Measurements from ENCODE around the gene ZNF280A.

DNA sequence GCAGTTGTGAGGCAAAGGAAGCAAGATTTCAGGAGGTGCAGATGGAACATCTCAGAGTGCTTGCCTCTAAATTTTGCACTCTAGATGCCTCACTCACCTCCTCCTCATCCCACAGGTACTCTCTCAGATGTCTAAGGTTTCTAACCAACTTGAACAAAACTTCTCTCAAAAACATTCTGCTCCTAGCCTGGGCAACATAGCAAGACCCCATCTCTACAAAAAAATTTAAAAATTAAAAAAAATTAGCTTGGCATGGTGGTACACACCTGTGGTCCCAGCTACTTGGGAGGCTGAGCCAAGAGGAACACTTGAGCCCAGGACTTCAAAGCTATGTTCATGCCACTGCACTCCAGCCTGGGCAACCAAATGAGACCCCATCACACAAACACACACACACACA is 4.2 kb downstream of the ZNF280A start:
- no peak for TF ChIP-seq JUND (IDR thresholded peaks at IDR 0.05; ENCODE audit: low read length)
- TF ChIP-seq POLR2AphosphoS5 (IDR thresholded peaks at IDR 0.05; ENCODE audit: low read depth, low read length), result no peak
- TF ChIP-seq CEBPB (IDR thresholded peaks at IDR 0.05; ENCODE audit: low read depth, low read length), result no peak
- TF ChIP-seq, protein P1, sequence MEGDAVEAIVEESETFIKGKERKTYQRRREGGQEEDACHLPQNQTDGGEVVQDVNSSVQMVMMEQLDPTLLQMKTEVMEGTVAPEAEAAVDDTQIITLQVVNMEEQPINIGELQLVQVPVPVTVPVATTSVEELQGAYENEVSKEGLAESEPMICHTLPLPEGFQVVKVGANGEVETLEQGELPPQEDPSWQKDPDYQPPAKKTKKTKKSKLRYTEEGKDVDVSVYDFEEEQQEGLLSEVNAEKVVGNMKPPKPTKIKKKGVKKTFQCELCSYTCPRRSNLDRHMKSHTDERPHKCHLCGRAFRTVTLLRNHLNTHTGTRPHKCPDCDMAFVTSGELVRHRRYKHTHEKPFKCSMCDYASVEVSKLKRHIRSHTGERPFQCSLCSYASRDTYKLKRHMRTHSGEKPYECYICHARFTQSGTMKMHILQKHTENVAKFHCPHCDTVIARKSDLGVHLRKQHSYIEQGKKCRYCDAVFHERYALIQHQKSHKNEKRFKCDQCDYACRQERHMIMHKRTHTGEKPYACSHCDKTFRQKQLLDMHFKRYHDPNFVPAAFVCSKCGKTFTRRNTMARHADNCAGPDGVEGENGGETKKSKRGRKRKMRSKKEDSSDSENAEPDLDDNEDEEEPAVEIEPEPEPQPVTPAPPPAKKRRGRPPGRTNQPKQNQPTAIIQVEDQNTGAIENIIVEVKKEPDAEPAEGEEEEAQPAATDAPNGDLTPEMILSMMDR (IDR thresholded peaks at IDR 0.05; ENCODE audit: control extremely low read depth in 1 of 3, insufficient read depth in 1 of 3, low read depth in 1 of 3, low read length in 3 of 3), result no peak
- no peak for TF ChIP-seq MAFK (IDR thresholded peaks at IDR 0.05; ENCODE audit: low read depth, low read length)
- TF ChIP-seq SP1 (IDR thresholded peaks at IDR 0.05; ENCODE audit: low read depth, low read length), result no peak
- no peak for TF ChIP-seq JUN (IDR thresholded peaks at IDR 0.05; ENCODE audit: low read depth, low read length)
- TF ChIP-seq NRF1 (IDR thresholded peaks at IDR 0.05; ENCODE audit: low read depth, low read length), result no peak
- no peak for TF ChIP-seq BACH1 (IDR thresholded peaks at IDR 0.05; ENCODE audit: low read length)
- TF ChIP-seq EP300 (IDR thresholded peaks at IDR 0.05; ENCODE audit: borderline replicate concordance in 1 of 2, low read depth in 2 of 2, low read length in 2 of 2), result no peak
- TF ChIP-seq POLR2A (IDR thresholded peaks at IDR 0.05; ENCODE audit: control extremely low read depth in 1 of 2, low read depth in 2 of 2, low read length in 2 of 2), result no peak
- TF ChIP-seq, protein P2, sequence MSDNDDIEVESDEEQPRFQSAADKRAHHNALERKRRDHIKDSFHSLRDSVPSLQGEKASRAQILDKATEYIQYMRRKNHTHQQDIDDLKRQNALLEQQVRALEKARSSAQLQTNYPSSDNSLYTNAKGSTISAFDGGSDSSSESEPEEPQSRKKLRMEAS (IDR thresholded peaks at IDR 0.05), result no peak
- TF ChIP-seq TAF7 (optimal IDR thresholded peaks at IDR 0.05; ENCODE audit: borderline replicate concordance, low read depth, low read length), result no peak

Measured in H1 (cell line).